Mesodermal cell (in vitro differentiated cells): Measurements from ENCODE around the gene CHD9.
A peak's percentile ranks its signal among the peaks of the same experiment; 100 is the strongest.

Experiments used
- H3K27ac ChIP-seq: 2 replicates; pipeline ENCODE4 v1.7.0; 2013; ENCODE audit warnings: mild to moderate bottlenecking, low read depth, low read length, moderate library complexity; ENCODE audit not compliant: severe bottlenecking
- H3K36me3 ChIP-seq: 2 replicates; pipeline ENCODE4 v1.7.1; 2013; ENCODE audit warnings: mild to moderate bottlenecking, low read length, moderate library complexity; ENCODE audit not compliant: control insufficient read depth, insufficient read depth
- H3K4me1 ChIP-seq: one replicate; pipeline ENCODE4 v1.7.1; 2013; ENCODE audit warnings: mild to moderate bottlenecking, low read length; ENCODE audit not compliant: insufficient read depth, control insufficient read depth, poor library complexity, severe bottlenecking
- H3K4me3 ChIP-seq: 2 replicates; pipeline ENCODE4 v1.7.0; 2013; ENCODE audit warnings: low read length, control low read depth, mild to moderate bottlenecking; ENCODE audit not compliant: insufficient read depth, poor library complexity, severe bottlenecking; ENCODE audit errors: extremely low read depth
- H3K9me3 ChIP-seq: 2 replicates; pipeline ENCODE4 v1.7.1; 2013; ENCODE audit warnings: mild to moderate bottlenecking, low read length, moderate library complexity; ENCODE audit not compliant: control insufficient read depth
- WGBS, 2 experiments: methylation state at CpG; one replicate each; pipeline ENCODE4 v1.1.5; 2013; ENCODE audit warnings: missing lambda C conversion rate in 2 of 2; ENCODE audit not compliant: insufficient coverage in 2 of 2; 5-methylcytosine and 5-hydroxymethylcytosine counted together

CHD9 gene

DNA sequence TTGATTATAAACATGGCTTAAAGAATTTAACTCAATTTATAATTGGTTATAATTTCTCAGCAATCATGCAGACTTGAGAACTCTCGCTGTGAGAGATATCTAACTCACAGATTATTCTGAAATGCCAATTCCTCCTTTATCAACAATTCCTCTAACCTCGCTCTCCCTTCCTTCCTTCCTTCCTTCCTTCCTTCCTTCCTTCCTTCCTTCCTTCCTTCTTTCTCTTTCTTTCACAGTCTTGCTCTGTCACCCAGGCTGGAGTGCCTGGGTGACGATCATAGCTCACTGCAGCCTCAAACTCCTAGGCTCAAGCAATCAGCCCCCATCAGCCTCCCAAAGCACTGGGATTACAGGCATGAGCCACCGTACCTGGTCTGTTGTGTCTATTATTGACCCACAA is 42.4 kb downstream of the CHD9 start:
- no peaks in the 10 kb centered on the region for H3K9me3 ChIP-seq
- peaks cover 30% of the 10 kb centered on the region for H3K4me1 ChIP-seq
- no peak overlapping the region for H3K4me3 ChIP-seq
- peaks cover 3% of the 10 kb centered on the region for H3K36me3 ChIP-seq
- no peak overlapping the region for H3K27ac ChIP-seq
- WGBS, 2 experiments = 60 to 64% methylated on average over 3 to 4 of the region's 4 CpGs

DNA sequence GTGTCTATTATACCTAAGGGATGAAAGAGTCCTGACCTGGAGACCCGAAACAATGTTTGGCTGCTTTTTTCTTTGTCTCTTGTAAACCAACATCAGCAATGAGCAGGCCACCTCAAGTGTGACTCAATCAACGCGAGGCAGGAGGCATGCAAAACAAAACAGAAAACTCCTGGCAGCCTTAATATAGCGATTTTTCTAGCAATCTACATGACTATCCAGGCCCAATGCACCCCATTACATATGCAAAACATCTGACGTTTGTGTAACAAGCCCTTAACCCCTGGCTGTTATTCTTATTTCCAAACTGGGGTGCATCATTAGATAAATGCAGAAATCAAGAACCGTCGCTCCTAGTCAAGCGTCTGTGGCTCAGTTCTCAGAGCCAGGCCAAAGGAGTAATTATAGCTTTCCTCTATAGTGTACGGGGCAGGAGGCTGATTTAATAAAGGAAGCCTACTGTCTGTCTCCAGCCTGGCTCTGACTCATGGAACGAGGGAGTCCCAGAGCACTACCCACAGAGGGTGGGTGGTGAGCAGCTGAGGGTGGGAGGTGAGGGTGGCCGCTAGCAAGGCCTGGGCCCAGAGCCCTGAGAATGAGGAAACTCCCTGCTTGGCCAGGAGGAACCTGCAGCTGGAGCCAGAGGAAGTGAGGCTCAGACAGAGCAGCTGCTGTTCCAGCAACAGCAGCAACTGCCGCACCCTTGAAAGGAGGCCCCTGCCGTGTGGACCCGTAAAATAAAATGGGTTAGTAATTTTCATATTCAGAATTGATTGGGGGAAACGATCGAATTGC is 43.9 kb downstream of the CHD9 start:
- WGBS, 2 experiments = 30 to 34% methylated on average over 13 of the region's 16 CpGs
- Histone ChIP-seq H3K36me3 (peaks cover 6% of the 10 kb centered on the region), H3K4me1 (peaks cover 37% of the 10 kb centered on the region), H3K27ac (peak overlapping the region; percentile 91), H3K4me3 (peak overlapping the region; percentile 20), H3K9me3 (no peaks in the 10 kb centered on the region)

GRCh38 chr16:53099318-53100130 is 44.7 kb downstream of the CHD9 start:
- H3K4me1 ChIP-seq = peaks cover 40% of the 10 kb centered on the region
- H3K36me3 ChIP-seq = peaks cover 6% of the 10 kb centered on the region
- peak overlapping the region; percentile 91 for H3K27ac ChIP-seq
- no peaks in the 10 kb centered on the region for H3K9me3 ChIP-seq
- 6 to 12% methylated on average over 9 to 13 of the region's 26 CpGs for WGBS, 2 experiments
- H3K4me3 ChIP-seq = peak overlapping the region; percentile 20

GRCh38 chr16:53100131-53100748 is 45.4 kb downstream of the CHD9 start:
- H3K4me1 ChIP-seq = peaks cover 40% of the 10 kb centered on the region
- peak overlapping the region; percentile 20 for H3K4me3 ChIP-seq
- 92 to 93% methylated on average over 3 to 5 of the region's 9 CpGs for WGBS, 2 experiments
- peak overlapping the region; percentile 91 for H3K27ac ChIP-seq
- H3K36me3 ChIP-seq = peaks cover 6% of the 10 kb centered on the region
- H3K9me3 ChIP-seq = no peaks in the 10 kb centered on the region

DNA sequence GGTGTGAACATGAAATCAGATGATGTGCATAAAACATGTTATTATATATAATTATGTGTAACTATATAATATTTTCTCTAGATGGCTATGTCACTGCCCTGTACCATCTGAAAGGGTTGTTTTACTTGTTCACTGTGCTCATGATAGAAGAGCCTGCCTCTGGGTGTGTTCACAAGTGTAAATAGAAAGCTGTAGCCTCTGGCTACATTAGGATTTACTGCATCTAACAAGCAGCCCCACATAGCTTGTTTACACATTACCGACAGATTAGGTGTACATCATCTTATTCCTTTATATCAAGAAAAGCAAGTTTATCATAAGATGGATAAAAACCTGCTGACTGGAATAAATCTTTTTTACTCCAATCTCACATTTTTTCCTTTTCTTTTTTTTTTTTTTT is 46.1 kb downstream of the CHD9 start:
- Histone ChIP-seq H3K9me3 (no peaks in the 10 kb centered on the region), H3K36me3 (peaks cover 6% of the 10 kb centered on the region), H3K4me1 (peaks cover 40% of the 10 kb centered on the region), H3K4me3 (no peak overlapping the region), H3K27ac (no peak overlapping the region)
- WGBS, 2 experiments = no CpG with 5 or more reads among the region's 1 CpG

GRCh38 chr16:53103811-53104210 is 49.0 kb downstream of the CHD9 start:
- peak overlapping the region; percentile 77 for H3K27ac ChIP-seq
- peaks cover 32% of the 10 kb centered on the region for H3K4me1 ChIP-seq
- H3K4me3 ChIP-seq = no peak overlapping the region
- peaks cover 9% of the 10 kb centered on the region for H3K36me3 ChIP-seq
- 87 to 88% methylated on average over 3 of the region's 4 CpGs for WGBS, 2 experiments
- no peaks in the 10 kb centered on the region for H3K9me3 ChIP-seq

- Histone ChIP-seq H3K36me3 (peaks cover 9% of the 10 kb centered on the region), H3K9me3 (no peaks in the 10 kb centered on the region), H3K27ac (no peak overlapping the region), H3K4me3 (no peak overlapping the region), H3K4me1 (peaks cover 19% of the 10 kb centered on the region)
- WGBS, 2 experiments = 100% methylated on average over 4 of the region's 5 CpGs
Observed at GRCh38 chr16:53105565-53105964, 50.8 kb downstream of the CHD9 start.

GRCh38 chr16:53111078-53111791 is 56.4 kb downstream of the CHD9 start:
- peak overlapping the region; percentile 59 for H3K27ac ChIP-seq
- H3K4me3 ChIP-seq = no peak overlapping the region
- no peaks in the 10 kb centered on the region for H3K9me3 ChIP-seq

DNA sequence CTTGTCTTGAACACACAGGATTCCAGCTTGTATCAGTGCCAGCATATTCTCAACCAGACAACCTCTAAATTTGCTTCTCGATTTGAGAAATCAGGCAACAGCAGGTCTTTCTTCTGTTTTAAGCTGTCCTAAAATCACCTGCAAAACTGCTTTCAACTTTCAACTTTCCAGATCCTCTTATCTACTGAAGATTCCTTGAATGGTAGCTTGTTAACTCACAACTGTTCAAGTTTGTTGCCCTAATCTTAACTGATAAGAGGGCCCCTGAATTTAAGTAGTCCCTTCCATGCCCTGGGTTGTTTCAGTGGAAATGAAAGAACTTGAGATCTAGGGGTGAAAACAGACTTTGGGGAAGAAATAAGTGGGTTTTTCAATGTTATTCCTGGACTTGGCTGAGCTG is 57.2 kb downstream of the CHD9 start:
- peak overlapping the region; percentile 59 for H3K27ac ChIP-seq
- WGBS, 2 experiments = 89 to 90% methylated on average over 1 of the region's 1 CpG
- H3K4me1 ChIP-seq = peaks cover 20% of the 10 kb centered on the region
- H3K36me3 ChIP-seq = no peaks in the 10 kb centered on the region
- H3K4me3 ChIP-seq = no peak overlapping the region
- no peaks in the 10 kb centered on the region for H3K9me3 ChIP-seq

More at GRCh38 chr16:53111078-53111791, 56.4 kb downstream of the CHD9 start:
- Histone ChIP-seq H3K36me3 (peaks cover 3% of the 10 kb centered on the region), H3K4me1 (peaks cover 20% of the 10 kb centered on the region)
- WGBS, 2 experiments = 84% methylated on average over 4 of the region's 5 CpGs; no CpG with 5 or more reads in 1 of the 2 experiments

DNA sequence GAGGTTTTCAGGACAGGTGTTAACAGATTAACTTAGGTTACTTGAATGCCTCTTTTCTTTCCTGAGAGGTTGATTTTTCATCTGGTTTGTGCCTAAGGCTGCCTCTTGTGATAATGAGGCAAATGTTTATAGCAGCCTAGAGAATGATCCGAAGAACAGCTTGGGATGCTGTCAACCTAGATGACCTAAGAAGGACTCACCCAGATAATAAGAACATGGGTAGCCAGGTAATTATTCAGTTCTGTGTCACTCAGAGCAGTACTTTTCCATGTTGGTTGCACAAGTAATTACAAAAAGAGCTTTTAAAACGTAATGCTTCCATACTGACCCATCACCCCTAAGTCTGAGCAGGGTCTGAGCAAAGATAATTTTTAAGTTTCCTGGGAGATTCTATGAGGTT is 60.3 kb downstream of the CHD9 start:
- Histone ChIP-seq H3K27ac (no peak overlapping the region), H3K4me1 (peaks cover 20% of the 10 kb centered on the region), H3K36me3 (peaks cover 11% of the 10 kb centered on the region), H3K9me3 (no peaks in the 10 kb centered on the region), H3K4me3 (no peak overlapping the region)
- 90 to 100% methylated on average over 1 of the region's 2 CpGs for WGBS, 2 experiments
